ENCODE data around the gene CYS1. TPM values are rescaled to one million over a fixed set of nuclear protein-coding genes. Genes with fewer than 3 reads are reported as not detected.

The CYS1 gene
- total RNA-seq, 1 donor from 2014 or later: 5.4 TPM

- Mint-ChIP-seq H3K27ac (ENCODE audit: unreplicated experiment) (no peak overlapping the region), H3K9me3 (ENCODE audit: low read depth) (no peaks in the 10 kb centered on the region), H3K36me3 (ENCODE audit: low read depth) (no peaks in the 10 kb centered on the region), H3K4me3 (ENCODE audit: unreplicated experiment) (no peak overlapping the region), H3K4me1 (ENCODE audit: low read depth) (peaks cover 26% of the 10 kb centered on the region), H3K27me3 (ENCODE audit: low read depth) (no peaks in the 10 kb centered on the region)
- DNase-seq (ENCODE audit: low spot score): peak; percentile 85
- no peak for TF ChIP-seq CTCF (IDR thresholded peaks at IDR 0.05)
Observed at GRCh38 chr2:10009811-10010781, 70.1 kb downstream of the CYS1 start.

- Mint-ChIP-seq H3K4me1 (ENCODE audit: low read depth) (peaks cover 26% of the 10 kb centered on the region), H3K36me3 (ENCODE audit: low read depth) (no peaks in the 10 kb centered on the region), H3K27ac (ENCODE audit: unreplicated experiment) (no peak overlapping the region), H3K9me3 (ENCODE audit: low read depth) (no peaks in the 10 kb centered on the region), H3K4me3 (ENCODE audit: unreplicated experiment) (no peak overlapping the region), H3K27me3 (ENCODE audit: low read depth) (no peaks in the 10 kb centered on the region)
- no peak for TF ChIP-seq CTCF (IDR thresholded peaks at IDR 0.05)
- DNase-seq (ENCODE audit: low spot score): peak; percentile 76
Observed at GRCh38 chr2:10009271-10009810, 70.9 kb downstream of the CYS1 start.

- TF ChIP-seq CTCF (IDR thresholded peaks at IDR 0.05): no peak
- H3K9me3 Mint-ChIP-seq (ENCODE audit: low read depth): no peaks in the 10 kb centered on the region
- H3K4me1 Mint-ChIP-seq (ENCODE audit: low read depth): peaks cover 26% of the 10 kb centered on the region
- no peak for DNase-seq (ENCODE audit: low spot score)
- H3K27me3 Mint-ChIP-seq (ENCODE audit: low read depth): no peaks in the 10 kb centered on the region
- no peak overlapping the region for H3K4me3 Mint-ChIP-seq (ENCODE audit: unreplicated experiment)
- no peak overlapping the region for H3K27ac Mint-ChIP-seq (ENCODE audit: unreplicated experiment)
- no peaks in the 10 kb centered on the region for H3K36me3 Mint-ChIP-seq (ENCODE audit: low read depth)
Observed at GRCh38 chr2:10008809-10009176, 71.4 kb downstream of the CYS1 start.

- TF ChIP-seq CTCF (IDR thresholded peaks at IDR 0.05): no peak
- Mint-ChIP-seq H3K4me1 (ENCODE audit: low read depth) (peaks cover 26% of the 10 kb centered on the region), H3K27me3 (ENCODE audit: low read depth) (no peaks in the 10 kb centered on the region), H3K4me3 (ENCODE audit: unreplicated experiment) (no peak overlapping the region), H3K9me3 (ENCODE audit: low read depth) (no peaks in the 10 kb centered on the region), H3K27ac (ENCODE audit: unreplicated experiment) (no peak overlapping the region), H3K36me3 (ENCODE audit: low read depth) (no peaks in the 10 kb centered on the region)
- peak; percentile 58 for DNase-seq (ENCODE audit: low spot score)
Observed at GRCh38 chr2:10007921-10008808, 72.0 kb downstream of the CYS1 start.

- TF ChIP-seq CTCF (IDR thresholded peaks at IDR 0.05): no peak
- peak; percentile 32 for DNase-seq (ENCODE audit: low spot score)
- H3K9me3 Mint-ChIP-seq (ENCODE audit: low read depth): no peaks in the 10 kb centered on the region
- peaks cover 26% of the 10 kb centered on the region for H3K4me1 Mint-ChIP-seq (ENCODE audit: low read depth)
- no peaks in the 10 kb centered on the region for H3K36me3 Mint-ChIP-seq (ENCODE audit: low read depth)
- H3K27ac Mint-ChIP-seq (ENCODE audit: unreplicated experiment): no peak overlapping the region
- H3K4me3 Mint-ChIP-seq (ENCODE audit: unreplicated experiment): no peak overlapping the region
- no peaks in the 10 kb centered on the region for H3K27me3 Mint-ChIP-seq (ENCODE audit: low read depth)
Observed at GRCh38 chr2:10007435-10007834, 72.8 kb downstream of the CYS1 start.

All from chondrocyte (in vitro differentiated cells).